Tongue (tissue), 2 donors: ENCODE measurements around the gene PKDREJ. TPM values are rescaled to one million over a fixed set of nuclear protein-coding genes. Genes with fewer than 3 reads are reported as not detected.
"Not testable (repeated sequence)": the region's sequence is repeated elsewhere in the genome, so short reads cannot be mapped to it uniquely, and the experiment has no call there.

ENCODE experiments used
- DNase-seq: peaks from one replicate; pipeline ENCODE4 v3.0.0-alpha.2; 2015
- total RNA-seq: library from RNA; depleted of rRNA; stranded (reverse); fragments of >200 nt; gene quantifications from one replicate; pipeline ENCODE4 v1.2.3, GENCODE V29; 2014

PKDREJ gene, protein sequence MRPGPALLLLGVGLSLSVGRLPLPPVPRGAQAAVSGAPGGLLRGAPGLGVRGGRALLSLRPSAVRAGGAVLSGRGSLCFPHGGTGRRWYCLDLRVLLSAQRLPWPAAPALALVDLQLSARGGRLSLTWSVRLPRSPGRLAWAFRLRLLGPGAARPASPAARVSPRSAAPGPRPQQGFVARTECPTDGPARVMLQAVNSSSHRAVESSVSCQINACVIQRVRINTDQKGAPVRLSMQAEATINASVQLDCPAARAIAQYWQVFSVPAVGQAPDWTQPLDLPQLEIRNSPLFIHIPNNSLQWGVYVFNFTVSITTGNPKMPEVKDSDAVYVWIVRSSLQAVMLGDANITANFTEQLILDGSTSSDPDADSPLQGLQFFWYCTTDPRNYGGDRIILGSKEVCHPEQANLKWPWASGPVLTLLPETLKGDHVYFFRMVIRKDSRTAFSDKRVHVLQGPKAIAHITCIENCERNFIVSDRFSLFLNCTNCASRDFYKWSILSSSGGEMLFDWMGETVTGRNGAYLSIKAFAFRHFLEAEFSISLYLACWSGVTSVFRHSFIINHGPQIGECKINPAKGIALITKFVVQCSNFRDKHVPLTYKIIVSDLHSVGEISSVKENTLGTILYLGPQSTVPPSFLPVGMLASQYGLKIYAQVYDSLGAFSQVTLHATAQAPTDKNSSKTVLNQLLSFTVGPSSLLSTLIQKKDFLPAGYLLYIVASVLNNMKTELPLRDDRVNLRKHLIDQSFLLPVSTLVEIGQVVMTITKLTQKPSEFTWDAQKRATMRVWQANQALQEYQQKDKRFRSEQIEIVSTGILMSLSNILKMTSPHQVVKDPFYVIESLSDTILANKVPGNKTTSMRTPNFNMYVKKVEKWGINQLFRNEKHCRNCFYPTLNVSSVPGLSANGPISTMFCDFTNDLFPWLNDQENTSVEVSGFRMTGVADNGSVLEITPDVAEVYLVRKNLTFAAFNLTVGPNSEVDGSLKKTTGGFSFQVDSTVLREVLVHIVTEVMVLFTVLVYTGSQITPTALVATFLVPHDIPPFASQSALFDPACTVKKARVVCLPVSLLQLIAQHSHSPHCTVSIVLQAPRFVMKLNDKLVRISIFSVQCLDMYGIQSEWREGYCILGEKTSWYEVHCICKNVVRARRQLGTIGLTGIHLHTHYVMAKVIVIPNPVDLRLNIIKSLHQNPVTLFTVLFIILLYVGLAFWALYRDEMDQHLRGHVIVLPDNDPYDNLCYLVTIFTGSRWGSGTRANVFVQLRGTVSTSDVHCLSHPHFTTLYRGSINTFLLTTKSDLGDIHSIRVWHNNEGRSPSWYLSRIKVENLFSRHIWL (N-terminal part only)
- total RNA-seq = 0.10 TPM

DNA sequence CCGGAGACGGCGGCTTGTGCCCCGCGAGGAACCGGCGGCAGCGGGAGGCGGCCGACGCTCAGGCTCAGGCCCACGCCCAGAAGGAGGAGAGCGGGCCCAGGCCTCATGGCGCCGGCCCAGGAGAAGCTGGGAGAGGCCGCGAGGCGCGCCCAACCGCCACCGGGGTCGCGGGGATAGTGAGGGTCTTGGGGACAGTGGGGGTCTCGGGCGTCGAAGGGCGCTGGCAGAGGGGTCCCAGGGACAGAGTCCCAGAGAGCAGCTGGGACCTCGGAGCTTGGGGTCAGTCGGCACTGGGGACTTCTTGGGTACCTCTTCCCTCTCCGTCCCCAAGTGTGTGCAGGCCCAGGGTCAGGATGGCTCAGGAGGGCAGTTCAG lies at the start of gene PKDREJ:
TSS of gene PKDREJ (minus strand) at position 128 of the 375 bp plus-strand sequence. CDS start at position 107, 21 bp downstream.
- DNase-seq = no peak

DNA sequence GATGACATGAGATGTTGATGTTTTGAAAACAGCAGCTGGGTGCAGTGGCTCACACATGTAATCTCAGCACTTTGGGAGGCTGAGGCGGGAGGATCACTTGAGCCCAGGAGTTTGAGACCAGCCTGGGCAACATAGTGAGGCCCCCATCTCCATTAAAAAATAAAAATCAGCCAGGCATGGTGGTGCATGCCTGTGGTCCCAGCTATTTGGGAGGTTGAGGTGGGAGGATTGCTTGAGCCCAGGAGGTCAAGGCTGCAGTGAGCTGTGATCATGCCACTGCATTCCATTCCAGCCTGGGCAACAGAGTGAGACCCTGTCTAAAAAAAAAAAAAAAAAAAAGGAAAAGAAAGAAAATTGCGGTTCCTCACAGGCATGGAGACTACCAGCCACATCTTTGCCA lies 49.7 kb upstream of the PKDREJ start:
- not testable (repeated sequence) for DNase-seq

DNA sequence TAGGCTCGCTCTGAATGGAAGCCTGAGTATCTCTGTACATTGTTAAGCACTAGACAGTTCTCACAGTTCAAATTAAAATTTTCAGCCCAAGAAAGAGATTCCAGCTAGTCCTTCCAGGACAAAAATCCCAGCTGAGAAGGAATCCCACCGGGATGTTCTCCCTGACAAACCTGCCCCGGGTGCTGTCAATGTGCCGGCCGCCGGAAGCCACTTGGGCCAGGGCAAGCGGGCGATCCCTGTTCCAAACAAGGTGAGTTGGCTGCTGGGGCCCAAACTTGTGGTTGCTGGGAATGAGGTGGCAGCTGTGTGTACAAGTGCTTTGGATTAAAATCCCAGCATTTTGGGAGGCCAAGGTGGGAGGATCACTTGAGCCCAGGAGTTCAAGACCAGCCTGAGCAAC lies 48.9 kb upstream of the PKDREJ start:
- no peak for DNase-seq

DNA sequence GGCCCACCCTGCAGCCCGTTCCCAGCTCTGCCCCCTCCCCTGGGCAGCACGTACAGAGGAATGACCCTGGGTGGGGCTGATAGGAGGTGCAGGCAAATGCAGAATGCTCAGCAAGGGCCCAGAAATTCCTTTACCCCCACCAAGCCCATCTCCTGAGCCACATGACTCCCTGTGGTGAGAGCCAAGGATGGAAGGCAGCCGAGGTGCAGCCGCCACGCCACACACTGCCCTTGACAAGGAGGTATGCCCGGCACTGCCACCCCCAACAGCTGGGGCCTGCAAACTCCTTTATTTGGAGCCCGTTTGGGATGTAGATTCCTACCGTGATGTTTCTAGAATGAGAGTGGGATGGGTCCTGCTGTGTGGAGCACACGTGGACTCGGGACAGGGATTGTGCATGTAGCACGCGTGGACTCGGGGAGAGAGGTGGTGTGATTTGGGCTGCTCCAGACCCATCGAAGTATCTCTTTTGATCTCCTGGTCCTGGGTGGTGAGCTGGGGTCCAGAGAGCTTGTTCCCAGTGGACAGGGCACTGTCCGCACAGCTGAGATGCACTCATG lies 46.5 kb upstream of the PKDREJ start:
- no peak for DNase-seq

DNA sequence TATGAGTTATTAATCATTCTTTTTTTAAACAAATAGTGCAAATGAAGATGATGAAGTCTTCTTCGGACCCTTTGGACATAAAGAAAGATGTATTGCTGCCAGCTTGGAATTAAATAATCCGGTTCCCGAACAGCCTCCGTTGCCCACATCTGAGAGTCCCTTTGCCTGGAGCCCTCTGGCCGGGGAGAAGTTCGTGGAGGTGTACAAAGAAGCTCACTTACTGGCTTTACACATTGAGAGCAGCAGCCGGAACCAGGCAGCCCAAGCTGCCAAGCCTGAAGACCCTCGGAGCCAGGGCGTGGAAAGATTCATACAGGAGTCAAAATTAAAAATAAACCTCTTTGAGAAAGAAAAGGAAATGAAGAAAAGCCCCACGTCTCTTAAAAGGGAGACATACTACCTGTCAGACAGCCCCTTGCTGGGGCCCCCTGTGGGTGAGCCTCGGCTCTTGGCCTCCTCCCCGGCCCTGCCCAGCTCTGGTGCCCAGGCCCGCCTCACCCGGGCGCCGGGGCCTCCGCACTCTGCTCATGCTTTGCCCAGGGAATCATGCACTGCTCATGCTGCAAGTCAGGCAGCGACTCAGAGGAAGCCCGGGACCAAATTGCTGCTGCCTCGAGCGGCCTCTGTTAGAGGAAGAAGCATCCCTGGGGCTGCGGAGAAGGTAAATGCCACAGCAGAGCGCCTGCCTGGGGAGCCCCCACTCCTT lies 45.3 kb upstream of the PKDREJ start:
- DNase-seq = no peak

DNA sequence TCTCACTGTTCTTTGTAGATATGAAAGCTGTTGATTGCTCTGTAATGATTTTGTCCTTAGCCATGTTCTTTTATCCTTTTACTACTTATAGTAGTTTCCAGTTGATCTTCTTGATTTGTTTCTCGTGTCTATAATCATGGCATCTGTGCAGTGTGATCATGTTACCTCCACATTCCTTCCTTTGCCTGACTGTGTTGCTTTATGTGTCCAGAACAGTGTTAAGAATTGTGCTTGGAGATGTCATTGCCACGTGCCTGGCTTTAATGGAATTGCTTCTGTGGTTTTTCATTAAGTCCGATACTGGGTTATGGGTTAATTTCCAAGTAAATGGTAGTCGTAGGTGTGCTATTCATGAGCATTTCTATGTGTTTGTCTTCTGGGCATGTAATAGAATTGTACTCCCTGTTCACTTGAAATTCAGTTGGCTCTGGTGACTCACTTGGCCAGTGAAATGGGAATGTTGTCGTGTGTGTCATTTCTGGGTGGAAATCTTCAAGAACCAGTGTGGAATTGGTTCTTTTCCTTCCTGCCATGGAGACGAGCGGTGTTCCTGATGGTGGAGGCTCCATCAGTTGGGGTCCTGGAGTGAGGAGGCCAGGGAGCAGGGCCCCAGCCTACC lies 40.3 kb upstream of the PKDREJ start:
- no peak for DNase-seq

DNA sequence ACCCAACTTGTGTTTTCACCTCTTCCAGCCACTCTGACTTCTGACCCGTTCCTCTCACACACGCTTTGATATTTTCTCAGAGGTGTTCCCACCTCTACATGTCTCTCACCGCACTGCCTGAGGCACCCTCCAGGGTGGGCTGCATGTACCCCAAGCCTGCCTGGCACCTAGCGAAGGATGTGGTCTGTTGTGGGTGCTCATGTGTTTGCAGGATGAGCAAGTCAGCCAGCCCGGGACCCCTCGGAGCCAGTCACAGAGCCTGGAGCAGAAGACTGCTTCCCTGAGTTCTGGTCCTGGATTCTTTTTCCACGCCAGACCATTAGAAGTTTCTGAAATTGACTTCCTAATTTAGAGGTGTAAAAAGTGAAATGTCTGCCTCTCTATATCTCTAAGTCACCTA lies 37.3 kb upstream of the PKDREJ start:
- DNase-seq = no peak

DNA sequence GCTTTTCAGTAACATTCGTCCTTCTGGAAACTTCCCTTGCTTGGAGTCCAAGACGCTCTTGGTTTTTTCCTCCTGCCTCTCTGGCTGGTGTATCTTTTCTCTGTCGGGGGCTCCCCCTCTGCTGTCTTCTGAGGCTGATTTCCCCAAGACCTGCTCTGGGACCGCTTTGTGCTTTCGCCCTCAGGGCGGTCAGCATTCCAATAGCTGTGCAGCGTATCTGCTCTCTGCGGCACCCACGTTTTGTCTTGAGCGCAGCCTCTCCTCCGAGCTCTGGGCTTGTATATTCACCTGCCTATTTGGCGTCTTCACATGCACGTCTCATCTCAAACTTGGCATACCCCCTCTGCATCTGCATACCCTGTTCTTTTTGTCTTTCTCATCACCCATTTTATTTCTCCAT lies 36.0 kb upstream of the PKDREJ start:
- no peak for DNase-seq

DNA sequence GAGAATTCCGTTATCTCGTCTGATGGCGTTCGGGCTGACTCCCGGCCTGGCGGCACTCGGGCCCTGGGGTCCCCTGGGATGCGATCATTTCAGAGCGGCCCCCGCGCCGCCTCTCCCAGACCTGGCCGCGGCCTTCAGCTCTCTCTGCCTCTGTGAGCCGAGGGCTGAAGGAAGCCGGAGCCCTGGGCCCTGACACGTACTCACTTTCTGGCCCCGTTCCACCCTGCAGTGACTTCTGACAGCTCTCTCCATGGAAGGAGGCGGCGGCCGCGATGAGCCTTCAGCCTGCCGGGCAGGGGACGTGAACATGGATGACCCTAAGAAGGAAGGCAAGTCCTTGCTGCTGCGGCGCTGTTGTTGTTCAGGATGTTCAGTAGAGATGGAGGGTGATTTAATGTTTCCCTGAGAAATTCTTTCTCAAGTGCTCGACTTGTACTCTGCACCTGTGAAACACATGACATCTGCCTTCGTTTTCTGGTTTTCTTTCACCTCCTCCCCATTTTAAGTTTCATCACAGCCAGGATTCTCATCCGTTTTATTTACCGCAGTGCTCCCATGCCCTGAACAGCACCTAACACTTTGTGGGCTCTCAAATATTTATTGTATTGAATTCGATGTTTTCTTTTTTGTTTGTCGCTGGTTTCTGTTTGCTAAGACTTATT lies 34.1 kb upstream of the PKDREJ start:
- peak; percentile 31 for DNase-seq

DNA sequence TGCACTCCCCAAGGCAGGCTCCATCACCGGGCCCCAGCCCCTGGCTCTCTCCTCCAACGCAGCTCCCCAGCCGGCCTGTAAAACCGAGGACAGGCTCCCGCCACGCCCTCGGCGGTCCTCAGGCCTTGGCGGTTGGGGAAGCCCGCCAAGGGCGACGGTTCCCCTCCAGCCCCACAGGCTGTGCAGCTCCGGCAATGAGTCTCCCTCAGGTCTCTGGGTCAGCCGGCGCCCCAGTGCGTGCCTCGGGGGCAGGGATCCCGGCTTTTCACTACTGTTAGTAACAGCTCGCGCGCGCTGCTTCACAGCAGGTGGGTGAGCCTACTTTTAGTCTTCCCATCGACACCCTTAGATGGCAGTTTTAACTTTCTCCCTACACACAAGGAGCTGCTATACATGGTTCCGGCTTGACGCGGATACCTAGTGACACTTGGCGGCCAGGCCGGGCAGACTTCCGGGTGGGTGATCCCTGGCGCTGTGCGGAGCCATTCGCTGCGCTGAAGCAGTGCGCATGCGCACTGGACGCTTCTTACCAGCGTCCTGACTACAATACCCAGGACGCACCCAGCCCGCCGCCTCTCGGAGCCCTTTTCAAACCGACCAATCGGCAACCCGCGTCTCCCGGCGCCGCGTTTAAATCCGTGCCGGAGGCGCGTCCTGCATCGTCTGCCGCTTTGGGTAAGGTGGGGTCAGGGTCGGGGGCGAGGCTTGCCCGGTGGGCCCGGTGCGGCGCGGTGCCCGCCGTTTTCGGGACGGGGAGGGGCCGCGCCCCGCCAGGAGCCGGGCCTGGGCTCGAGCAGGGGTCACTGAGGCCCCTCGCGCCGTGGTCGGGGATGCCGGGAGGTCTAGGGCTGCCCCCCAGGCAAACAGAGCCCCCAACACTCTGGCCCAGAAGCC lies 33.4 kb upstream of the PKDREJ start, which contains the start of gene GTSE1:
TSS of gene GTSE1 (plus strand) at position 614 of the 894 bp plus-strand sequence. CDS start 531 bp downstream, outside the sequence.
- peak; percentile 99 for DNase-seq

DNA sequence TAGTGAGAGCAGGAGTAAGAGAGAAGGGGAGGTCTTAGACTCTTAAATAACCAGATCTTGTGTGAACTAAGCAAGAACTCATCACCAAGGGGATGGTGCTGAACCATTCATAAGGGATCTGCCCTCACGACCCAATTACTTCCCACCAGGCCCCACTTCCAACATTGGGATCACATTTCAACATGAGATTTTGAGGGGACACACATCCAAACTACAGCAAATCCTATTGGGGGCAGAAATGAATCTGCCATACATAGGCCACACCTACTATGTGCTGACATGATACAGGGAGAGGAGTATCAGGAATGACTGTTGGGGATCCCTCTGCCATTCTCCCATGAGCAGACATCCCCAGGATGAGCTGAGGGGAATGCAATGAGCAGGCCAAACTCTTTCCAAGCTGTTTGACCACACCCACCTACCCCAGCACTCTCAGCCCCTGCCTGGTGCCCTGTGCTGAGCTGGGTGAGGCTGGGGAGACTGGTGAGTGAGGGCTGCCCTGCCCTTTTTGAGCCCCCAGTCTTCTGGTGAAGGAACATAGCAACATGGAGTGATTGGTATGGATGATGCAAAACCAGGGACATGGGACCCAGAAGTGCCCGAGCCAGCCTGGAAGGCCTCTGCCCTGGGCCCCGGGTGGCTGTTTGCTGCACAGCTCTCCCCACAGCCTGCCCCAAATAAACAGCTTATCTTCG lies 32.3 kb upstream of the PKDREJ start:
- DNase-seq = no peak

DNA sequence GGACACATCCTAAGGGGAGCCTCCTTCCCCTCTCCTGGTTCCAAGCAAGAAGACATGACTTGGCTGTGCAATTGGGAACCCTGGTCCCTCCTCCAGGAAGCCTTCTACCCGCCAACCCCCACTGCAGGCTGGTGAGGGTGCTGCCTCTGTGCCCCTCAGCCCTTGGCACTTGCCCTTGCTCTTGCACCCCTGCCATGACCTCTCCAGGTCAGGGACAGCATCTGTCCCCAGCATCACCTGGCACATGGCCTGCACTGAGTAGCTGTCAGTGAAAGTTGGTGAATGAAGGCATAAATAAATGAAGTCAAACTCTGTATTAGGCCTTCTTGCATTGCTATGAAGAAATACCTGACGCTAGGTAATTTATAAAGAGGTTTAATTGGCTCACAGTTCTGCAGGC lies 31.6 kb upstream of the PKDREJ start:
- no peak for DNase-seq

DNA sequence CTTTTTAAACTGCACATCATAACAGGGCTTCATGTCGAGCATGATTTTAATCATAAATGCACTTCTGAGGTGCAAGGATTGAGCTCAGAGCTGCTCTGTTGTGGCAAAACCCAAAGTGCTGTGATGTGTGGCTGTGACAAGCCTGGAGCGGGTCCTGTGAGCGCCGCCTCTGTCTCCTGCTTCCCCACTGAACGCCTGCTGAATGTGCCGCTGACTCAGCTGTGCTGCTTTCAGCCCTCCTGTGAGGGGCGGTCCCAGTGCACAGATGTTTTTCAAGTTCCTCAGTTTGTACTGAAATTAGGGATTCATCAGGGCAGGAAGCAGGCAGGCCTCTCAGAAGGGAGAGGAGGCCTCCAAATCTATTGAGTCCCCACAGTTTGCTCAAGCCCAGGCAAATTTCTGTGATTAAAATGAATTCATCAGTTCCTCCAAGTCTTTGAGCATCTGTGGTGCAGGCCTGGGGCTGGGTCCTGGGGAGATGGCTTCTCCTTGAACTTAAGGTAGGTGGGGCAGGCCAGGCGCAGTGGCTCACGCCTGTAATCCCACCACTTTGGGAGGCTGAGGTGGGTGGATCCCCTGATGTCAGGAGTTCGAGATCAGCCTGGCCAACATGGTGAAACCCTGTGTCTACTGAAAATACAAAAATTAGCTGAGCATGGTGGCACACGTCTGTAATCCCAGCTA lies 30.6 kb upstream of the PKDREJ start:
- DNase-seq = peak; percentile 25

DNA sequence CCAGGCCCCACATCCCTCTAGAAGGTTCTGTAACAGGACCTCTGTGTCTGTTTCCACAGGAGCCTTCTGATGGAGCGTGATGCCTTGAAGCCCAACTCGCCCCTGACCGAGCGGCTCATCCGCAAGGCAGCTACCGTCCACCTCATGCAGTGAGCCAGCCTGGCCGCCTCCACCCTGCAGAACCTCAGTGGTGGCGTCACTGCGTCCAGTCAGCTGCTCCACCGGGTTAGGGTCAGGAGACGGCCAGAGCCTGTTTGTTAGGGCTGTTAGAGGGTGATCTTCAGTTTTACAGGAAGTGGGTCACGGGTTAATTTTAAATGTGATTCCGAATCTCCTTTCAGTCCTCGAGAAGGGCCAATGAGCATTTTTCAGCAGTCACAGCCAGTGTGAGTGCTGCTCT lies 29.6 kb upstream of the PKDREJ start:
- no peak for DNase-seq

DNA sequence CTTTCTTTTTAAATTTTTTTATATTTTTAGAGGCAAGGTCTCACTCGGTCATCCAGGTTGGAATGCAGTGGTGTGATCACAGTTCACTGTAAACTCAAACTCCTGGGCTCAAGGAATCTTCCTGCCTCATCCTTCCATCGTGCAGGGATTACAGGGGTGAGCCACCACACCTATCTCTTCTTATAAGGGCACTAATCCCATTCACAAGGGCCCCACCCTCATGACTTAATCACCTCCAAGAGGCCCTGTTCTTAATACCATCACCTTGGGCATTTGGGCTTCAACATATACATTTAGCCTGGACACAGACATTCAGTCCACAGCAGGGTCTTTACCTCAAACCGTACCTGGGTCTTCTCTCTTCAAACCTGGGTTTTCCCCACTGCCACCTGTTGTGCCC lies 29.0 kb upstream of the PKDREJ start:
- no peak for DNase-seq

DNA sequence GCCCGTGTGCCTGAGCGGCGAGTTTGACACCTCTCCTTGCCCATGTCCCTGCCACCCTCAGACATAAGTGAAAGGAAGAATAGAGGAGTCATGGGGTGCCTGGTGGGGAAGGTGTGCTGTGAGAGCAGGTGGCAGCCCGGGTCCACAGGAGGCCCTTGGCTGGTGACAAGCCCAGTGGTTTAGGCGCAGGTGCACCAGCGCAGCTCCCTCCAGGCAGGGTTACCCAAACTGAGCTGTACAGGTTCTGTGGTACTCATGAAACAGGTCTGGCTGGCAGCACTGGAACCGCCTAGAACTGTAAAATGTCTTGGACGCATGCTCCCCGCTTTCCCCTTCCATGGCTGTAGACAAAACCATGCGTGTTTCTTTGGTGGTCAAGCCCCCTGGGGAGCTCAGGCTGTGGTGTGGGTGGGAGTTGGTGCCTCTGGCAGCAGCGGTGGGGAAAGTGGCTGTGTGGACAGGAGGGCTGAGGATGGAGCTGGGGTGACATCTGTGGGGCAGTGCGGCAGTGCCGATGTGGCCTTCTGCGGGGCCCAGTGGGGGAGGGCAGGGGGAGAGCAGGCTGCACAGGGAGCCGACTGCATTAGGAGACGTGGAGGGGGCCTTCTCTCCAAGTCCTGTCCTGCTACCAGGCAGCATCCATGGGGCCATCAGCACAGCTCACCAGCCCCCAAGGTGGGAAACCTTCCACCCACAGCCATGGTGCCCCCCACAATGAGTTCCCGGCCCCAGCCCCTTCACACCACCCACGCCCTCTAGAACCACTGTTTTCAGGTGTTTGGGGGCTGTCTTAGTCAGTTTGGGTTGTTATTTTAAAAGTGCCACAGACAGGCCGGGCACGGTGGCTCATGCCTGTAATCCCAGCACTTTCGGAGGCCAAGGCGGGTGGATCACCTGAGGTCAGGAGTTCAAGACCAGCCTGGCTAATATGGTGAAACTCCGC lies 28.0 kb upstream of the PKDREJ start:
- DNase-seq = no peak
